Measurements from ENCODE around the gene CNPY2. TPM values are rescaled to one million over a fixed set of nuclear protein-coding genes. Genes with fewer than 3 reads are reported as not detected.

The CNPY2 gene
- total RNA-seq, 4 donors from 2014 or later: 94.9 to 141 (median 109) TPM

DNA sequence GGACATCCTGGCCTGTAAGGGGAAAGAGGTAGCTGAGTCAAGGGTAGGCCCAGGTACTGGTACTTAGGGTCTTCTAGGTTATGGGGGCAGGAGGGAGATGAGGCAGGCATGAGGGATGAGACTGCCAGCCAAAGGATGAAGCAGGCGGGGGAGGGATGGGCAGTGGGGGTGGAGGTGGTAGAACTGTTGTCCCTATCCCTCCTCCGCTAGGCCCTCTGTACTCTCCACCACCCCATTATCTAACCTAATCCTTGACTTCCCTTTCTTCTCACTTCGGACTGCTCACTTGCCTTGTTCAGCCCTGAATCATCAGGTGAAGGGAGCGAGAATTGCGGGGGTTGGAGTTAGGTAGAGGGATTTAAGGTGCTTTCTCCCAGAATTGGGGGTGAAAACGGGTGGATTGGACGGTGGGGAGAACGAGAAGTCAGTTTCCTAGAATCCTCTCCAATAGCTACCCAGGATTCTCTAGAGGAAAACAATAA is 17.4 kb upstream of the CNPY2 start:
- TF ChIP-seq, protein P1, sequence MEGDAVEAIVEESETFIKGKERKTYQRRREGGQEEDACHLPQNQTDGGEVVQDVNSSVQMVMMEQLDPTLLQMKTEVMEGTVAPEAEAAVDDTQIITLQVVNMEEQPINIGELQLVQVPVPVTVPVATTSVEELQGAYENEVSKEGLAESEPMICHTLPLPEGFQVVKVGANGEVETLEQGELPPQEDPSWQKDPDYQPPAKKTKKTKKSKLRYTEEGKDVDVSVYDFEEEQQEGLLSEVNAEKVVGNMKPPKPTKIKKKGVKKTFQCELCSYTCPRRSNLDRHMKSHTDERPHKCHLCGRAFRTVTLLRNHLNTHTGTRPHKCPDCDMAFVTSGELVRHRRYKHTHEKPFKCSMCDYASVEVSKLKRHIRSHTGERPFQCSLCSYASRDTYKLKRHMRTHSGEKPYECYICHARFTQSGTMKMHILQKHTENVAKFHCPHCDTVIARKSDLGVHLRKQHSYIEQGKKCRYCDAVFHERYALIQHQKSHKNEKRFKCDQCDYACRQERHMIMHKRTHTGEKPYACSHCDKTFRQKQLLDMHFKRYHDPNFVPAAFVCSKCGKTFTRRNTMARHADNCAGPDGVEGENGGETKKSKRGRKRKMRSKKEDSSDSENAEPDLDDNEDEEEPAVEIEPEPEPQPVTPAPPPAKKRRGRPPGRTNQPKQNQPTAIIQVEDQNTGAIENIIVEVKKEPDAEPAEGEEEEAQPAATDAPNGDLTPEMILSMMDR (IDR thresholded peaks at IDR 0.05): no peak
- no peak for TF ChIP-seq POLR2A (IDR thresholded peaks at IDR 0.05)
- TF ChIP-seq EP300 (IDR thresholded peaks at IDR 0.05): no peak
- H3K27ac ChIP-seq: peak overlapping the region; percentile 84 to 96 (median 92)
- peaks cover 0 to 17% (median 10%) of the 10 kb centered on the region in 4 donors for H3K4me1 ChIP-seq
- H3K27me3 ChIP-seq: no peaks in the 10 kb centered on the region
- H3K9me3 ChIP-seq: no peaks in the 10 kb centered on the region
- H3K4me3 ChIP-seq: peak overlapping the region; percentile 46 to 63 (median 52)
- H3K36me3 ChIP-seq: peaks cover 0 to 9% (median 0%) of the 10 kb centered on the region in 3 donors
- DNase-seq (ENCODE audit: low spot score in 2 of 2): no peak
- WGBS, 2 donors: 28 to 35% methylated on average over 8 of the region's 8 CpGs

DNA sequence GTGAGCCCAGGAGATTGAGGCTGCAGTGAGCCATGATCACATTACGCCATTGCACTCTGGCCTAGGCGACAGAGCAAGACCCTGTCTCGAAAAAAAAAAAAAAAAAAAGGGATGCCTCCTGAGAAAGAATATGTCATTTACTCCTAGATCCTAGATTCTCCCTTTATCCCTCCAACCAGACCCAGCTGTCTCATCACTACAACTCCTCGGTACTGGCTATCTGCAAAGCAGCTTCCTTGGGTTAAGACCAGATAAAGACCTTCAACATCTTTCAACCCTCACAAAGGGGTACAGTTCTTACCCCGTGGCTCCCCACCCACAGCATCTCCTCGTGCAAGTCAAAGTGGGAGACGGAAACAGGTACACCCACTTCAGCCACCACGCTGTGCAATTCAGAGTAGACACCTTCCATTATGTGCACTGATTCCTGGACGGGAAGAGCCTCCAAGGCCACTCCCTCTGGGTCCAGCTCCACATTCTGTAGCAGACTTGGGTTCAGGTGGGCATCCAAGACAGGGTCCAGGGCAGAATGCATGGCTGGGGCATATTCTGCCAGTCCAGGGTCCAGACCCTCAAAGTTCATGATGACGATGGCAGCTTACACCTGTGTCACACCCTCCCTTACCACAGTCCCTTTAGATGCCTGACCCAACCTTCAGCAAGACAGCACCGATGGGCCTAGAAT is 16.9 kb upstream of the CNPY2 start:
- no peak for DNase-seq (ENCODE audit: low spot score in 2 of 2)
- H3K27me3 ChIP-seq: no peaks in the 10 kb centered on the region
- peak overlapping the region; percentile 46 to 63 (median 52) for H3K4me3 ChIP-seq
- WGBS, 2 donors: 91 to 95% methylated on average over 11 of the region's 11 CpGs
- TF ChIP-seq EP300 (IDR thresholded peaks at IDR 0.05) (no peak), POLR2A (IDR thresholded peaks at IDR 0.05) (no peak)
- TF ChIP-seq, protein P1 (IDR thresholded peaks at IDR 0.05): no peak
- peaks cover 0 to 15% (median 5%) of the 10 kb centered on the region in 3 donors for H3K36me3 ChIP-seq
- peaks cover 0 to 17% (median 10%) of the 10 kb centered on the region in 4 donors for H3K4me1 ChIP-seq
- peak overlapping the region; percentile 84 to 96 (median 92) for H3K27ac ChIP-seq
- no peaks in the 10 kb centered on the region for H3K9me3 ChIP-seq

GRCh38 chr12:56330936-56331490 is 15.2 kb upstream of the CNPY2 start:
- Histone ChIP-seq H3K36me3 (peaks cover 0 to 32% (median 8%) of the 10 kb centered on the region in 3 donors), H3K9me3 (no peaks in the 10 kb centered on the region), H3K4me3 (no peak overlapping the region), H3K27ac (no peak overlapping the region), H3K27me3 (no peaks in the 10 kb centered on the region), H3K4me1 (peaks cover 0 to 17% (median 10%) of the 10 kb centered on the region in 4 donors)
- 91 to 97% methylated on average over 7 of the region's 7 CpGs for WGBS, 2 donors
- no peak for DNase-seq (ENCODE audit: low spot score in 2 of 2)
- no peak for TF ChIP-seq POLR2A (IDR thresholded peaks at IDR 0.05)
- no peak for TF ChIP-seq EP300 (IDR thresholded peaks at IDR 0.05)

DNA sequence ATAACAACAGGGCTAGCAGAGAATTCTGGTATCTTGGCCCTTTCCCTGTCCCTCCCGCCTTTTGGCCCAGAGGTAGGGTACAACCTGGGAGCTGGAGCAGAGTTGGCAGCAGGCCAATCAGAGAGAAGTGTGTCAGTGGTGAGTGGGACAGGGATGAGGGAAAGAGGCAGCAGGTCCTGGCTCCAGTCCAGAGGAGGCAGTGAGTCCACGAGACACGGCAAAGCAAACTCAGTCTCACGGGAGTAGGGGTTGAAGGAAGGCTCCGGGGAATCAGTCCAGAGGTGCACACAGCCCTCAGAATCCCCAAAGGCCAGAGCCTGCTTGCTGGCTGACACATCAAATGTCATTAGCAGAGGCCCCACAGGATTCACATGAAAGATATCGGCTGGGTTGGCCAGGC is 10.7 kb upstream of the CNPY2 start:
- TF ChIP-seq EP300 (IDR thresholded peaks at IDR 0.05): no peak
- no peak for TF ChIP-seq POLR2A (IDR thresholded peaks at IDR 0.05)
- TF ChIP-seq, protein P1 (IDR thresholded peaks at IDR 0.05): no peak
- Histone ChIP-seq H3K36me3 (peaks cover 0 to 76% (median 31%) of the 10 kb centered on the region in 3 donors), H3K9me3 (no peaks in the 10 kb centered on the region), H3K4me3 (no peak overlapping the region), H3K27ac (no peak overlapping the region), H3K27me3 (no peaks in the 10 kb centered on the region), H3K4me1 (no peaks in the 10 kb centered on the region)
- no peak for DNase-seq (ENCODE audit: low spot score in 2 of 2)
- WGBS, 2 donors: 75 to 79% methylated on average over 6 of the region's 6 CpGs

- 95 to 97% methylated on average over 8 of the region's 8 CpGs for WGBS, 2 donors
- TF ChIP-seq, protein P1 (IDR thresholded peaks at IDR 0.05): no peak
- TF ChIP-seq POLR2A (IDR thresholded peaks at IDR 0.05) (no peak), EP300 (IDR thresholded peaks at IDR 0.05) (no peak)
- H3K27me3 ChIP-seq: no peaks in the 10 kb centered on the region
- no peak for DNase-seq (ENCODE audit: low spot score in 2 of 2)
- H3K9me3 ChIP-seq: no peaks in the 10 kb centered on the region
- no peak overlapping the region for H3K27ac ChIP-seq
- H3K4me3 ChIP-seq: no peak overlapping the region
- H3K4me1 ChIP-seq: no peaks in the 10 kb centered on the region
- H3K36me3 ChIP-seq: peaks cover 0 to 79% (median 31%) of the 10 kb centered on the region in 3 donors
Observed at GRCh38 chr12:56326126-56326525, 10.3 kb upstream of the CNPY2 start.

All from tibial nerve (tissue), 4 donors.